GM21526 (cell line): Measurements from ENCODE around the gene ST3GAL4.

Source experiments
- ATAC-seq: cut with Tn5 transposase; IDR thresholded peaks from one replicate; pipeline ENCODE4 v1.9.1; 2021; ENCODE audit warnings: moderate library complexity; ENCODE audit not compliant: unreplicated experiment, low FRiP score

Gene ST3GAL4

DNA sequence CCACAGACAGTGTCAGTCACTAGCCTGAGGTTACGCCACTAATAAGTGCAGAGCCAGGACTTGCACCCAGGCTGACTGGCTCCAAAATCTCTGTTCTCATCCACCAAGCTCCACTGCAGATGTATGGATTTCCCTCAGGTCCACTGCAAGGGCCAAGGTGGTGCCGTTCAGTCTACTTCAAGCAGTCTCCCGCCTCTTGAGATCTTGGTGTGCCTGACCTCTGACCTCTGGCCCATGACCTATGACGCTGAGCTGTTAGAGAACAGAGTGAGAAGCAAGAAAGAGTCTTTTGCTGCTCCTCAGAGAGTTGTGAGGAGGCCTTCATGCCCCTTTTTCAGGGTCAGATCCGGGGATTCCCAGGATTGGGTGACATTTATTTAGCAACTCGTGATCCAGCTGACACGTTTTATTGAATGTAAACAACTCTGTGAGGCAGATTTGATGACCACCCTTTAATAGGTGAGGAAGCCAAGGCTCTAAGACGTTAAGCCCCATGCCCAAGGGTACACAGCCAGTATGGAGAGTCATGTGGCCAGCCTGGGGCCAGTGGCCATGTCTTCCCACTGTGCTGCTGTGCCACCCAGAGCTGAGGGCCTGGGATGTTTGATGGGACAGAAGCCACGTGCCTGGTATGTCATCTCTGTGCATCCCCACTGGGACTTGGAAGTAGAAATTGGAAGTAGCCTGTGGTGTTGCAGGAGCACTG lies 26.4 kb upstream of the ST3GAL4 start:
- no peak for ATAC-seq

GRCh38 chr11:126329644-126330211 lies 25.8 kb upstream of the ST3GAL4 start:
- no peak for ATAC-seq

DNA sequence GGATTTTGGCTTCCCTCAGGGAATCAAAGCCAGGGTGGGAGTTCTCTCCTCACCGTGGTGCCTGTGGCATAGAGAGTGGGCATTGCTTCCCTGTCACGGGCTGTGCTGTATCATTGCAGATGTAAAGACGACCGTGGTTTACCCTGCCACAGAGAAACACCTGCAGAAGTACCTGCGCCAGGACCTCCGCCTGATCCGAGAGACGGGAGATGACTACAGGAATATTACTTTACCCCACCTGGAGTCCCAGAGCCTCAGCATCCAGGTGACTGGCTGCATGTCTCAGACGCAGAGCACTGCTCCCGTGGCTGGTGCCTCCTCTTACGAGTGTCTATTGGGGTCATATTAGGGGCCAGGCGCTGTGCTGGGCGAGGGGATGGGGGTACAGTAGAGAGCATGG lies 24.2 kb upstream of the ST3GAL4 start:
- ATAC-seq, result no peak

DNA sequence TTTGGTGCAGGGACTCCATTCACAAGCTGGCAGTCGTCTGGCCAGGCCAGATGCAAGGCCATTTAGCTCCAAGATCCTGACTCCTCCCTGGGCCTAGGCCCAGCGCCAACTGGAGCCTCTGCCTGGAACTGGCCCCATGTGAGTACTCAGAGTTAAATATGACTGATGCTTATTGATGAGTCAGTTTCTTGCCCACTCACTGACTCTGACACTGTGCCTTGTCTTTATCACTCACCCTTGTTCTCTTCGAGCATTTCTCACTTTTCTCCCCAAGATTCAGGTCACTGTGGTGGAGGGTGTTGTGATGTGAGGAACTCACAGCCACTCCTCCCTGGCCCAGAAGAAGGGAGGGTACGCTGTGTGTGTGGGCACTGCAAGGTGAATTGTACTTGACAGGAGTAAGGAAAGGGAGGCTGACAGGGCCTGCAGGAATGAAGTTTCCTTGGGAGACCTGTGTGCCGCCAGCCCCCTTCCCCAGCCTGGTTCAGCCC lies 23.2 kb upstream of the ST3GAL4 start:
- ATAC-seq, result no peak

DNA sequence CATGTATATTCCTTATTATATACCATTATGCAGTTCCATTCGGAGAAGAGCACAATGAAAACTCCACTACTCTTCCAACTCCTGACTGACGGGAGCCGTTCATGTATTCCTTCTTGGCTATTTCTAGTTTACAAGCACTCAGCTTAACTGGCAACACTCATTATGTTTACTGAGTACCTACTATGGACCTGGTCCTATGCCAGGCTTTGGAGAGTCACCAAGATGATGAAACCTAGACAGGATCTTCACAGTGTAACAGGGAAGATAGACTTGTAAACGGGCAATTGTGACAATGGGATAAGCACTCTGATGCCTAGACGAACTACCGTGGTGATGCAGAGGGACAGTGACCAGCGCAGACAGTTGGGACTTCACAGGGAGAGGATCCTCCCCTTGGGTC lies 22.3 kb upstream of the ST3GAL4 start:
- ATAC-seq, result no peak

DNA sequence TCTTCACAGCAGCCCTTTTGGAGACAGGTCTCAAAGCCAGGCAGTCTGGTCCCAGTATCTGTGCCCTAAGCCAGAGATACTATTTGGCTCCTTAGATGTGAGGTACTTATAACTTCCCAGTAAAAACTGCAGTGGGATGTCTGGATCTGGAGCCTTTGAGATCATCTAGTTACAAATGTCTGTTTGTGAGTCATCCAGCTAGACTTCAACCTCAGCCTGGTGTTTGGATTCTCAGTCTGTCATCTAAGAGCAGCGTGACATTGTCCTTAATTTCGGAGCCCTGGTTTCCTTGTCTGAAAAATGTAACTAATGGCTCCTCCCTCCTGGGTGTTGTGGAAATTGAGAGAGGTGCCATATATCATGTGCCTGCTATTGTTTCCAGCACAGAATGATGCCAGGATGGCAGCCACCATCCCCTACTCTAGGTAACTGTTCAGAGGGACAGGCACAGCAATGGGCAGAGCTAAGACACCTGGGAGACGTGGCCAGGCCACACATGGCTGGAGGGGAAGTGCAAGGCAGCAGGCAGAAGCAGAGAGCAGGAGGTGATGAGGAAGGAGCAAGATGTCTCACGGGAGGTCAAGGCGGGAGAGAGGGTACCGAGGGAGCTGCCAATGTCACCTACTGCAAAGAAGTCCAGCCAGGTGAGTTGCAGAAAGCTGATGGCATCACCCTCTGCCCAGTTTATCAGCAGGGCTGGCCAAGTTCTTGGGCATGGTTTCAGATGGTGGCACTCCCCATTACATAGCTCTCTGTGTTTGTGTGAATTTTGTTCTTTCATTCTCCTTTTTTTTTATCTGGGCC lies 20.6 kb upstream of the ST3GAL4 start:
- no peak for ATAC-seq

GRCh38 chr11:126335463-126335760 lies 20.1 kb upstream of the ST3GAL4 start:
- ATAC-seq, result no peak

DNA sequence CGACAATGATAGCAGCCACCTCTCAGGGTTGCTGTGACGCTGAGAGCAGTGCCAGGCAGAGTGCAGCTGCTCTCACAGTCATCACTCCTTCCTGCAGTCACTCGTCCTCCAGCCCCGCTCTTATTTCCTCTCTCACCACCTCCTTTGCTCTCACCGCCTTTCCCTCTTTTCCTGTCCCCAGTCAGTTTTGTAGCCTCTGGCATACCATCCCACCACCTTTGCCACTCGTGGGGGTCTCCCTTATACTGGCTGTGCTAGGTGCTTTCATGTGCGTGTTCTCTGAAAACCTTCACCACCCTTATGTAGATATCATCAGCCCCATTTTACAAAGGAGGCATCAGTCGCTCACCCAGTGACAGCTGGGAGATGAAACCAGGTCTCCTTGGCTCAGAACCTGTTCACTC lies 19.3 kb upstream of the ST3GAL4 start:
- ATAC-seq, result no peak

DNA sequence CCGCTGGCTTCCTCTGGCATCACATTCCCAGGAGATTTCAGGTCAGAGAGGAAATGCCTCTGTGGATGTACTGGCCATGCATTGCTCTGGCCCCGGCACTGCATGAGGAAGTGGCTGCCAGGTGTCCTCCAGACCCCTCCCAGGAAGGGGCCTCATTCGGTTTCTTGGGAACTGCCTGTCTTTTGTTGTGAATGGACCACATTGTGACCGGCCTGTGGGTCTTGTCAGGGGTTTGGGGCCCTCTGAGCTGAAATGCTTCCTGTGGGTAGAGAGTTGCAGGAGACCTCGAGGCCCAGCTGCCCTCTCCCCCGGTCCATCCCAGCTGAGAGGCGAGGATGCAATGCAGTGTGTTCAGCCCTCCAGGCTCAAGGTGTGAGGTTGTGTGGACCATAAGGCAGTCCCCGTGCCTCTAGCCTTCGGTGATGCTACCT lies 18.8 kb upstream of the ST3GAL4 start:
- no peak for ATAC-seq

DNA sequence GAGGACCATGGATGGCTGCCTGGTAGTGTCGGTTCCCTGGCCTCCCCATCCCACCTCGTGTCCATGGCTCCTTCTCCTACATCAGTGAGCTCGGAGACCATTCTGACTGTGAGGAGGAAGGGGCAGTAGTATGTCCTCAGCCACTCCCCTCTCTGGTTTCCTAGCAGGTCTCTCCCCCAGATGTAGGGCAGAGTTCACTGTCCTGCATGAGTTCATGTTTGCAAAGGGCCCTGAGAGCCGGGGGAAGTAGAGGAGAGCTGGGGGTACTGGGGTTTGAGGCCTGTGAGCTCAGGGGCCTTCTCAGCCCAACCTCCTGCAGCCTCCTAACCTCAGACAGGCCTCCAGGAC lies 18.4 kb upstream of the ST3GAL4 start:
- ATAC-seq, result no peak

DNA sequence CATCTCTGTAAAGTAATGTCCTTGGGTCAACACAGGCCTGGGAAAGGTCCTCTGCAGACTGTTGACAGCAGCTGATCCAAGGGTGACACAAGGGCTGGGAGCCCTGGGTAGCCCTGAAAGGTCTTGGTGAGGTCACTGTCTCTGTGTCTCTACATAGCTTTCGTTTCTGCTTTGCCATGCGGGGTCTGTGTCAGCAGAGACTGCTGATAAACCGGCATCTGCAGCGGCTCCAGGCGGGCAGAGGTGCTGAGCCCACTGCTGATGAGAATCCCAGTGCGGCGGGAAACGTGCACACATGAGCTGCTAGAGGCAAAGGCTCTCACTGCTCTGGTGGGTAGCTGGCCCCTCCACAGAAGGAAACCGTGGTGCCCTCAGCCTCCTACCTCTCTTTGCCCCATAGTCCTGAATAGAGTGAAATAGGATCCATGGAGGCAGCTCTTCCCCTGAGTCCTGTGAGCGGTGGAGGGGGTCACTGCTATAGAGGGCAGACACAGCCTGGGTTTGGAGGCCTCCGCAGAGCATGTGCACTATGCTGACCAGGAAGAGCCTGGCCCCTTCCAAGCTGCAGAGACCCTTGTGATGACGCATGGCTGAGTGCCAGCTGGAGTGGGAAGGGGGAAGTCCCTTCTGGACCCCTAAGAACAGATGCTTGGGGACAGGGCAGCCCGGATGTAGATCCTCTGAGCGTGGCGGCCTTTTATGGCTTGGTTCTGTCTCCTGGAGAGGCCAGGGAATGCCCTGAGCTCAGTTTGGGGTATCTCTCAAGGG lies 17.8 kb upstream of the ST3GAL4 start:
- ATAC-seq, result no peak

GRCh38 chr11:126338346-126339055 lies 17.0 kb upstream of the ST3GAL4 start:
- no peak for ATAC-seq

GRCh38 chr11:126339073-126339862 lies 16.2 kb upstream of the ST3GAL4 start:
- no peak for ATAC-seq

GRCh38 chr11:126339863-126340434 lies 15.5 kb upstream of the ST3GAL4 start:
- ATAC-seq, result no peak

GRCh38 chr11:126340960-126341606 lies 14.4 kb upstream of the ST3GAL4 start:
- ATAC-seq, result no peak

GRCh38 chr11:126341760-126342161 lies 13.7 kb upstream of the ST3GAL4 start:
- ATAC-seq, result no peak

DNA sequence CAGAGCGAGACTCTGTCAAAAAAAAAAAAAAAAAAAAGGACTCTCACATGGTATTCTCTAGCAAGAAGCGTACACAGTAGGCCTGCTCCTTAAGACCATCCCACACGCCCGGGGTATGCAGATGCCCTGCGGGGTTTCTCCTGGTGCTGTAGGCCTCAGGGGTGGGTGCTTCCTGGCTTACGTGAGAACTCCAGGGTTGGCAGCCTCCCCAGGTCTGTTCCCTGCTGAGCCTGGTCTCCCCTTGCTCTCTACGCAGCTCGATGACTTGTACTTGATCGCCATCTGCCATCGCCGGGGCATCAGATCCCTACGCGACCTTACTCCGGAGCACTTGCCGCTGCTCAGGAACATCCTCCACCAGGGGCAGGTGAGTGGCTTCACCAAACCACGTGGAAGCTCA lies 12.4 kb upstream of the ST3GAL4 start:
- no peak for ATAC-seq

- no peak for ATAC-seq
These were observed 11.1 kb upstream of the ST3GAL4 start for GRCh38 chr11:126344141-126345080.
